ENCODE results near the gene TUBGCP4.

DNA sequence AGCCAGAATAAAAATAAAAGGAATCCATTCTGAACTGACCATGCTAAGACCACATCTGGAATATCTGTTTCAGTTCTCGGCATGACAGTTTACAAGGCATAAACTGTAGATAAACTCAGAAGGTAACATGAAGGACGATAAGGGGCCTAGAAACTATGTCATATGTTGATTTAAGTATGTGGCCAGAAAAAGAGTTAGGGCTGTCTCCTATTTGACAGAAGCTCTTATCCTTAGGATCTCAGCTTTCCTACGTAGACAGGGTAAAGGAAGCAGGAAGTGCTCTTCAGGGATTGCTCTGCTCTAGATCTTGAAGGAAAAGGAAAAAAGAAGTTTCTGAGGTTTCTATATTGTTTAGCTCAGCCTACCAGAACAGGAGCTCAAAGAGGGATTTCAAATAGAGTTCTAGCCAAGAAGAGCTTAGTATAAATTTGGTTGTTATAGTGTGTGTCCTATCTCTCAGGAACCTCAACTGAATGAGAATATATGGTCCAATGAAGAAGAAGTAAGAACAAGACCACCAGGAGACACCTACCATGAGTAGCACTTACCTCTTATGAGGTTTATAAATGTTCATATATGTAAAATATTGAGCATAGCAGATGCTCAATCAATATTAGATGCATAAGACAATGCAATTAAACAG is 62.9 kb downstream of the TUBGCP4 start:
- TF ChIP-seq, protein P1, sequence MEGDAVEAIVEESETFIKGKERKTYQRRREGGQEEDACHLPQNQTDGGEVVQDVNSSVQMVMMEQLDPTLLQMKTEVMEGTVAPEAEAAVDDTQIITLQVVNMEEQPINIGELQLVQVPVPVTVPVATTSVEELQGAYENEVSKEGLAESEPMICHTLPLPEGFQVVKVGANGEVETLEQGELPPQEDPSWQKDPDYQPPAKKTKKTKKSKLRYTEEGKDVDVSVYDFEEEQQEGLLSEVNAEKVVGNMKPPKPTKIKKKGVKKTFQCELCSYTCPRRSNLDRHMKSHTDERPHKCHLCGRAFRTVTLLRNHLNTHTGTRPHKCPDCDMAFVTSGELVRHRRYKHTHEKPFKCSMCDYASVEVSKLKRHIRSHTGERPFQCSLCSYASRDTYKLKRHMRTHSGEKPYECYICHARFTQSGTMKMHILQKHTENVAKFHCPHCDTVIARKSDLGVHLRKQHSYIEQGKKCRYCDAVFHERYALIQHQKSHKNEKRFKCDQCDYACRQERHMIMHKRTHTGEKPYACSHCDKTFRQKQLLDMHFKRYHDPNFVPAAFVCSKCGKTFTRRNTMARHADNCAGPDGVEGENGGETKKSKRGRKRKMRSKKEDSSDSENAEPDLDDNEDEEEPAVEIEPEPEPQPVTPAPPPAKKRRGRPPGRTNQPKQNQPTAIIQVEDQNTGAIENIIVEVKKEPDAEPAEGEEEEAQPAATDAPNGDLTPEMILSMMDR (conservative IDR thresholded peaks at IDR 0.05 in 1 of 2, IDR thresholded peaks at IDR 0.05 in 1 of 2; ENCODE audit: extremely low read depth in 1 of 2, insufficient read depth in 1 of 2, low read depth in 1 of 2, low read length in 2 of 2): no peak
- TF ChIP-seq EZH2 (IDR thresholded peaks at IDR 0.05; ENCODE audit: borderline replicate concordance, low read length): no peak
